Neural cell (in vitro differentiated cells): ENCODE measurements around the gene PTPRT. TPM values are rescaled to one million over a fixed set of nuclear protein-coding genes. Genes with fewer than 3 reads are reported as not detected.
A peak's percentile ranks its signal among the peaks of the same experiment; 100 is the strongest.

ENCODE experiments used
- H2AFZ ChIP-seq: fragments of 200-600, 300-800 bp; sonication (generic), shearing (Covaris generic); 2 replicates; pipeline ENCODE4 v1.6.0; 2014; ENCODE audit warnings: low read depth, mild to moderate bottlenecking, antibody characterized with exemption, low read length, moderate library complexity
- H3F3A ChIP-seq: fragments of 200-600 bp; shearing (Covaris generic); 2 replicates; pipeline ENCODE4 v1.6.1; 2016; ENCODE audit warnings: mild to moderate bottlenecking, moderate library complexity, mixed read lengths, antibody characterized with exemption, low read length; ENCODE audit not compliant: insufficient read depth, poor library complexity, severe bottlenecking
- H3K27ac ChIP-seq: fragments of 200-600, 300-800 bp; sonication (generic), shearing (Covaris generic); 2 replicates; pipeline ENCODE4 v1.5.1; 2014; ENCODE audit warnings: mild to moderate bottlenecking, low read length, moderate library complexity
- H3K27me3 ChIP-seq: fragments of 300-800, 200-600 bp; sonication (generic), shearing (Covaris generic); 2 replicates; pipeline ENCODE4 v1.6.0; 2014; ENCODE audit warnings: mild to moderate bottlenecking, low read depth, low read length, moderate library complexity; ENCODE audit not compliant: insufficient read depth
- H3K36me3 ChIP-seq: fragments of 300-800, 200-600 bp; sonication (generic), shearing (Covaris generic); 2 replicates; pipeline ENCODE4 v1.5.1; 2014; ENCODE audit warnings: mild to moderate bottlenecking, antibody characterized with exemption, low read length, moderate library complexity; ENCODE audit not compliant: insufficient read depth
- H3K4me2 ChIP-seq: fragments of 300-800, 200-600 bp; sonication (generic), shearing (Covaris generic); 2 replicates; pipeline ENCODE4 v1.6.0; 2014; ENCODE audit warnings: mild to moderate bottlenecking, low read length
- H3K4me3 ChIP-seq: fragments of 300-800, 200-600 bp; sonication (generic), shearing (Covaris generic); 2 replicates; pipeline ENCODE4 v1.5.1; 2014; ENCODE audit warnings: mild to moderate bottlenecking, low read length, moderate library complexity
- H3K79me2 ChIP-seq: fragments of 200-600 bp; shearing (Covaris generic); replicated peaks from 2 replicates; pipeline ENCODE4 v1.6.0; 2014; ENCODE audit warnings: mild to moderate bottlenecking, low read length, moderate library complexity; ENCODE audit not compliant: insufficient read depth
- H3K9ac ChIP-seq: fragments of 300-800, 200-600 bp; sonication (generic), shearing (Covaris generic); 2 replicates; pipeline ENCODE4 v1.6.1; 2016; ENCODE audit warnings: mild to moderate bottlenecking, low read length, mixed read lengths
- H3K9me2 ChIP-seq: fragments of 200-600 bp; shearing (Covaris generic); 2 replicates; pipeline ENCODE4 v1.6.1; 2016; ENCODE audit warnings: mild to moderate bottlenecking, low read length, mixed read lengths; ENCODE audit not compliant: insufficient read depth
- H3K9me3 ChIP-seq: fragments of 200-600, 300-800 bp; sonication (generic), shearing (Covaris generic); 2 replicates; pipeline ENCODE4 v1.6.1; 2016; ENCODE audit warnings: mild to moderate bottlenecking, mixed run types, low read length, moderate library complexity, mixed read lengths
- H4K20me1 ChIP-seq: fragments of 200-600 bp; shearing (Covaris generic); 2 replicates; pipeline ENCODE4 v1.6.1; 2016; ENCODE audit warnings: mild to moderate bottlenecking, mixed run types; ENCODE audit not compliant: insufficient read depth
- EP300 ChIP-seq: fragments of 450-650 bp; conservative IDR thresholded peaks from 2 replicates; pipeline ENCODE4 v1.6.1; 2014; ENCODE audit warnings: antibody characterized with exemption, mild to moderate bottlenecking, moderate library complexity; ENCODE audit not compliant: poor library complexity, severe bottlenecking
- EZH2 ChIP-seq: fragments of 200-600, 300-800 bp; shearing (Covaris generic), sonication (generic); IDR thresholded peaks from 2 replicates; pipeline ENCODE4 v1.6.1; 2014; ENCODE audit warnings: antibody characterized with exemption, low read length, borderline replicate concordance, mild to moderate bottlenecking; ENCODE audit not compliant: insufficient read depth, poor library complexity, severe bottlenecking
- MXI1 ChIP-seq: fragments of 450-650 bp; conservative IDR thresholded peaks from 2 replicates; pipeline ENCODE4 v1.6.1; 2014; ENCODE audit warnings: antibody characterized with exemption, mild to moderate bottlenecking; ENCODE audit not compliant: poor library complexity, severe bottlenecking
- POLR2AphosphoS5 ChIP-seq: IDR thresholded peaks from 2 replicates; pipeline ENCODE4 v1.6.1; 2012
- RAD21 ChIP-seq: fragments of 450-650 bp; conservative IDR thresholded peaks from 2 replicates; pipeline ENCODE4 v1.6.1; 2014; ENCODE audit warnings: antibody characterized with exemption, mild to moderate bottlenecking, moderate library complexity
- SMC3 ChIP-seq: fragments of 450-650 bp; conservative IDR thresholded peaks from 2 replicates; pipeline ENCODE4 v1.6.1; 2014; ENCODE audit warnings: antibody characterized with exemption, mild to moderate bottlenecking, moderate library complexity; ENCODE audit not compliant: poor library complexity
- TAF1 ChIP-seq: IDR thresholded peaks from 2 replicates; pipeline ENCODE4 v1.6.1; 2012; ENCODE audit warnings: low read depth
- polyA minus RNA-seq: library from RNA; depleted of rRNA, polyadenylated mRNA; stranded (reverse); fragments of >200 nt; gene quantifications from 2 replicates; pipeline ENCODE4 v1.2.3, GENCODE V29; 2014
- polyA plus RNA-seq: library from polyadenylated mRNA; depleted of rRNA; stranded (reverse); fragments of >200 nt; gene quantifications from 2 replicates; pipeline ENCODE4 v1.2.3, GENCODE V29; 2014
- TF ChIP-seq, protein P1 (sequence below): IDR thresholded peaks from 2 replicates; pipeline ENCODE4 v1.6.1; 2012; ENCODE audit warnings: borderline replicate concordance
- TF ChIP-seq, protein P2 (sequence below): fragments of 450-650 bp; IDR thresholded peaks from 2 replicates; pipeline ENCODE4 v1.5.1; 2014; ENCODE audit warnings: antibody characterized with exemption, mild to moderate bottlenecking, moderate library complexity; ENCODE audit not compliant: poor library complexity, severe bottlenecking

Gene PTPRT
- 9.2 and 9.9 TPM in 2 replicates for polyA plus RNA-seq
- 31.4 and 35.0 TPM in 2 replicates for polyA minus RNA-seq

DNA sequence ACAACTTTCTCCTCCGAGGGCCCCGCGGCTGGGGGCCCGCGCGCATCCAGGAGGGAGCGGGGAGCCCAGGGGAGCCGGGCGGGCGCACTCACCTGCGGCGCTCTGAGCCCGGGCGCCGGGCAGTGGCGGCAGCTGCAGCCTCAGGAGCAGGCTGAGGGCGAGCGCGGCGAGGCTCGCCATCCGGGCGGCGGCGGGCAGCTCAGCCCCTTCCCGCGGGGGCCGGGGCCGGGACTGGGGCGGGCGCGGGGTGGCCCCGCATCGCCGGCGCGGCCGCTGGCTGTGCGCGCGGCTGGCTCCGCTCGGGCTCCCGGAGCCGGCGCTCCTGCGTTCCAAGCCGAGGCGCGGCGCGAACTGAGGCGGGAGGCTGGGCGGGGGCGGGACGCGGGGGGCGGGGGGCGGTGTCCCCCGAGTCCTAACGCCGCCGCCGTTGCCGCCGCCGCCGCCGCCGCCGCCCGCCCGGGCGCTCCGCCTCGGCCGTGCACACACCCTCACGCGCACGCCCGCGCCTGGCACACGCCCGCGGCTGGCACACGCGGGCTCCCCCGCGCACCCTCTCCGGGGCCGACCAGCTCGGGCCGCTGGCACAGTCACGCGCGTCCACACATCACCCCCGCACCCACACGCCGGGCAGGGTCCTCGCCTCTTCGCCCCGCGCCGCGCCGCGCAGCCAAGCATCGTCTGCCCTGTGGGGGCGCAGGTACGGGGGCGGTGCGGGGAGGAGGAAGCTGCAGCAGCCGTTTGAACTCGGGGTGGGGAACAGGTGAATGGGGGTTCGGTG, at the start of gene PTPRT:
PTPRT (minus strand) TSS at position 353 of the 778 bp plus-strand sequence; CDS start at position 180, 173 bp downstream.
- peak within 1 kb of the TSS; percentile 31 for H2AFZ ChIP-seq
- peak within 1 kb of the TSS; percentile 76 for H3K4me2 ChIP-seq
- TF ChIP-seq POLR2AphosphoS5 (peak; percentile 19), TAF1 (no peak), RAD21 (peak; percentile 41), EZH2 (no peak), EP300 (no peak), SMC3 (peak; percentile 38), MXI1 (peak; percentile 51)
- TF ChIP-seq, protein P1, sequence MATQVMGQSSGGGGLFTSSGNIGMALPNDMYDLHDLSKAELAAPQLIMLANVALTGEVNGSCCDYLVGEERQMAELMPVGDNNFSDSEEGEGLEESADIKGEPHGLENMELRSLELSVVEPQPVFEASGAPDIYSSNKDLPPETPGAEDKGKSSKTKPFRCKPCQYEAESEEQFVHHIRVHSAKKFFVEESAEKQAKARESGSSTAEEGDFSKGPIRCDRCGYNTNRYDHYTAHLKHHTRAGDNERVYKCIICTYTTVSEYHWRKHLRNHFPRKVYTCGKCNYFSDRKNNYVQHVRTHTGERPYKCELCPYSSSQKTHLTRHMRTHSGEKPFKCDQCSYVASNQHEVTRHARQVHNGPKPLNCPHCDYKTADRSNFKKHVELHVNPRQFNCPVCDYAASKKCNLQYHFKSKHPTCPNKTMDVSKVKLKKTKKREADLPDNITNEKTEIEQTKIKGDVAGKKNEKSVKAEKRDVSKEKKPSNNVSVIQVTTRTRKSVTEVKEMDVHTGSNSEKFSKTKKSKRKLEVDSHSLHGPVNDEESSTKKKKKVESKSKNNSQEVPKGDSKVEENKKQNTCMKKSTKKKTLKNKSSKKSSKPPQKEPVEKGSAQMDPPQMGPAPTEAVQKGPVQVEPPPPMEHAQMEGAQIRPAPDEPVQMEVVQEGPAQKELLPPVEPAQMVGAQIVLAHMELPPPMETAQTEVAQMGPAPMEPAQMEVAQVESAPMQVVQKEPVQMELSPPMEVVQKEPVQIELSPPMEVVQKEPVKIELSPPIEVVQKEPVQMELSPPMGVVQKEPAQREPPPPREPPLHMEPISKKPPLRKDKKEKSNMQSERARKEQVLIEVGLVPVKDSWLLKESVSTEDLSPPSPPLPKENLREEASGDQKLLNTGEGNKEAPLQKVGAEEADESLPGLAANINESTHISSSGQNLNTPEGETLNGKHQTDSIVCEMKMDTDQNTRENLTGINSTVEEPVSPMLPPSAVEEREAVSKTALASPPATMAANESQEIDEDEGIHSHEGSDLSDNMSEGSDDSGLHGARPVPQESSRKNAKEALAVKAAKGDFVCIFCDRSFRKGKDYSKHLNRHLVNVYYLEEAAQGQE, result no peak
- TF ChIP-seq, protein P2, sequence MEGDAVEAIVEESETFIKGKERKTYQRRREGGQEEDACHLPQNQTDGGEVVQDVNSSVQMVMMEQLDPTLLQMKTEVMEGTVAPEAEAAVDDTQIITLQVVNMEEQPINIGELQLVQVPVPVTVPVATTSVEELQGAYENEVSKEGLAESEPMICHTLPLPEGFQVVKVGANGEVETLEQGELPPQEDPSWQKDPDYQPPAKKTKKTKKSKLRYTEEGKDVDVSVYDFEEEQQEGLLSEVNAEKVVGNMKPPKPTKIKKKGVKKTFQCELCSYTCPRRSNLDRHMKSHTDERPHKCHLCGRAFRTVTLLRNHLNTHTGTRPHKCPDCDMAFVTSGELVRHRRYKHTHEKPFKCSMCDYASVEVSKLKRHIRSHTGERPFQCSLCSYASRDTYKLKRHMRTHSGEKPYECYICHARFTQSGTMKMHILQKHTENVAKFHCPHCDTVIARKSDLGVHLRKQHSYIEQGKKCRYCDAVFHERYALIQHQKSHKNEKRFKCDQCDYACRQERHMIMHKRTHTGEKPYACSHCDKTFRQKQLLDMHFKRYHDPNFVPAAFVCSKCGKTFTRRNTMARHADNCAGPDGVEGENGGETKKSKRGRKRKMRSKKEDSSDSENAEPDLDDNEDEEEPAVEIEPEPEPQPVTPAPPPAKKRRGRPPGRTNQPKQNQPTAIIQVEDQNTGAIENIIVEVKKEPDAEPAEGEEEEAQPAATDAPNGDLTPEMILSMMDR, result peak; percentile 48
- H3K27ac ChIP-seq, result peak within 1 kb of the TSS; percentile 12
- peaks cover 36% of the 10 kb centered on the region for H3K27me3 ChIP-seq
- H3K9me2 ChIP-seq, result no peaks in the 10 kb centered on the region
- peak within 1 kb of the TSS; percentile 85 for H3K4me3 ChIP-seq
- H4K20me1 ChIP-seq, result no peaks in the 10 kb centered on the region
- no peaks in the 10 kb centered on the region for H3K79me2 ChIP-seq
- peak within 1 kb of the TSS; percentile 68 for H3K9ac ChIP-seq
- no peaks in the 10 kb centered on the region for H3K36me3 ChIP-seq
- H3K9me3 ChIP-seq, result no peaks in the 10 kb centered on the region
- peaks cover 3% of the 10 kb centered on the region for H3F3A ChIP-seq

DNA sequence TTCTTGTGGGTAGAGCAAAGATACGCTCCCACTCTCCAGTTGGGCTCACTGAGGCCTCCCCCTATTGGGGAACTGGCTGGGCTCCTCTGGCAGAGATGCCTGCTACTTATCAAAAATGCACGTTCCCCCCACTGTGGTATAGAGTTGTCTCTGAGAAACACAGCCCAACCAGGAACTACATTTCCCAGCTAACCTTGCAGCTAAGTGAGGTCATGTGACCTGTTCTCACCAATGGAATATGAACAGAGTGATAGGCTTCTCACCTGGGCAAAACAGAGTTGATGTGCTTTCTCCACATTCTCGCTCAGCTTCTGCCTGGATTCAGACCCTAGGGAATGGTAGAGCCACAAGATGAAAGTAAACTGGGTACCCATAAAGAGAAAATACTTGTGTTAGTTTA, 49.1 kb upstream of the PTPRT start:
- H3K9me2 ChIP-seq, result no peaks in the 10 kb centered on the region
- H3K9me3 ChIP-seq, result no peaks in the 10 kb centered on the region
- H4K20me1 ChIP-seq, result no peaks in the 10 kb centered on the region
- H3K9ac ChIP-seq, result no peak overlapping the region
- H3K27me3 ChIP-seq, result no peaks in the 10 kb centered on the region
- H2AFZ ChIP-seq, result no peak overlapping the region
- TF ChIP-seq SMC3, result no peak
- TF ChIP-seq, protein P1, result no peak
- TF ChIP-seq, protein P2, result no peak
- no peak for TF ChIP-seq MXI1
- TF ChIP-seq EZH2, result no peak
- no peak for TF ChIP-seq RAD21
- TF ChIP-seq TAF1, result no peak
- H3F3A ChIP-seq, result no peaks in the 10 kb centered on the region
- H3K36me3 ChIP-seq, result no peaks in the 10 kb centered on the region
- H3K27ac ChIP-seq, result no peak overlapping the region
- H3K4me2 ChIP-seq, result no peak overlapping the region
- no peaks in the 10 kb centered on the region for H3K79me2 ChIP-seq
- H3K4me3 ChIP-seq, result no peak overlapping the region
